ENCODE measurements around the gene PML.

Gene PML

GRCh38 chr15:73965758-73966113 is 28.8 kb upstream of the PML start:
- H3F3A ChIP-seq (ENCODE audit: low read depth), result peaks cover 9% of the 10 kb centered on the region; the same call in 1 of the 2 replicates
- H3K9me2 ChIP-seq (replicated peaks; ENCODE audit: low read depth, low read length), result no peaks in the 10 kb centered on the region
- H3K36me3 ChIP-seq (ENCODE audit: insufficient read depth, low read length), result no peaks in the 10 kb centered on the region
- H3K79me2 ChIP-seq (ENCODE audit: insufficient read depth, low read length), result no peaks in the 10 kb centered on the region
- no peaks in the 10 kb centered on the region for H3K9me3 ChIP-seq (ENCODE audit: insufficient read depth, low read depth, low read length)
- peak overlapping the region; percentile 24 for H3K4me3 ChIP-seq (ENCODE audit: low read length, poor library complexity, severe bottlenecking)
- H3K4me2 ChIP-seq (ENCODE audit: low read depth, low read length, poor library complexity, severe bottlenecking), result peak overlapping the region; percentile 64
- H3K9ac ChIP-seq (ENCODE audit: low read depth, low read length, poor library complexity, severe bottlenecking), result peak overlapping the region; percentile 50
- no peaks in the 10 kb centered on the region for H3K27me3 ChIP-seq (ENCODE audit: insufficient read depth, low read length, poor library complexity, severe bottlenecking)
- TF ChIP-seq, protein P1, sequence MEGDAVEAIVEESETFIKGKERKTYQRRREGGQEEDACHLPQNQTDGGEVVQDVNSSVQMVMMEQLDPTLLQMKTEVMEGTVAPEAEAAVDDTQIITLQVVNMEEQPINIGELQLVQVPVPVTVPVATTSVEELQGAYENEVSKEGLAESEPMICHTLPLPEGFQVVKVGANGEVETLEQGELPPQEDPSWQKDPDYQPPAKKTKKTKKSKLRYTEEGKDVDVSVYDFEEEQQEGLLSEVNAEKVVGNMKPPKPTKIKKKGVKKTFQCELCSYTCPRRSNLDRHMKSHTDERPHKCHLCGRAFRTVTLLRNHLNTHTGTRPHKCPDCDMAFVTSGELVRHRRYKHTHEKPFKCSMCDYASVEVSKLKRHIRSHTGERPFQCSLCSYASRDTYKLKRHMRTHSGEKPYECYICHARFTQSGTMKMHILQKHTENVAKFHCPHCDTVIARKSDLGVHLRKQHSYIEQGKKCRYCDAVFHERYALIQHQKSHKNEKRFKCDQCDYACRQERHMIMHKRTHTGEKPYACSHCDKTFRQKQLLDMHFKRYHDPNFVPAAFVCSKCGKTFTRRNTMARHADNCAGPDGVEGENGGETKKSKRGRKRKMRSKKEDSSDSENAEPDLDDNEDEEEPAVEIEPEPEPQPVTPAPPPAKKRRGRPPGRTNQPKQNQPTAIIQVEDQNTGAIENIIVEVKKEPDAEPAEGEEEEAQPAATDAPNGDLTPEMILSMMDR (conservative IDR thresholded peaks at IDR 0.05; ENCODE audit: low read length), result no peak
- no peaks in the 10 kb centered on the region for H4K20me1 ChIP-seq (ENCODE audit: insufficient read depth, low read length, poor library complexity, severe bottlenecking)
- H2AFZ ChIP-seq (ENCODE audit: low read length), result peak overlapping the region; percentile 85
- peaks cover 28% of the 10 kb centered on the region for H3K4me1 ChIP-seq (ENCODE audit: insufficient read depth, low read length, poor library complexity, severe bottlenecking)

DNA sequence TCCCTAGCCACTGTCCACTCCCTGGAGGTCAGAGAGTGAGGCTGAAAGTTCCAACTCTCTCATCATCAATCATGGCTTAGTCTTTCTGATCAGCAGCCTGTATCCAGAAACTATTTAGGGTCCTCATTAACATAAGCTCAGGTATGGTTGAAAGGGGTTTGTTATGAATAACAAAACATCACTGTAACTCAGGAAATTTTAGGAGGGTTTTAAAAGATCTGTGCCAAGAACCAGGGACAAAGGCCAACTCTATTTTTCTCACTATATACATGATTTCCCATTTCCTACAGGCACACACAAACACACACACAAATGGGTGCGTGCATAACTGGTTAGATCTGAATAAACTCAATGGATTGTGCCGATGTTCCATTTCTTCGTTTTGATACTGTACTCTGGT is 26.1 kb upstream of the PML start:
- Histone ChIP-seq H3K4me1 (ENCODE audit: insufficient read depth, low read length, poor library complexity, severe bottlenecking) (peaks cover 32% of the 10 kb centered on the region), H3K9ac (ENCODE audit: low read depth, low read length, poor library complexity, severe bottlenecking) (no peak overlapping the region), H4K20me1 (ENCODE audit: insufficient read depth, low read length, poor library complexity, severe bottlenecking) (no peaks in the 10 kb centered on the region), H3F3A (ENCODE audit: low read depth) (peaks cover 9% of the 10 kb centered on the region; the same call in 1 of the 2 replicates), H3K4me3 (ENCODE audit: low read length, poor library complexity, severe bottlenecking) (no peak overlapping the region), H3K79me2 (ENCODE audit: insufficient read depth, low read length) (no peaks in the 10 kb centered on the region), H3K4me2 (ENCODE audit: low read depth, low read length, poor library complexity, severe bottlenecking) (no peak overlapping the region), H2AFZ (ENCODE audit: low read length) (no peak overlapping the region), H3K9me2 (replicated peaks; ENCODE audit: low read depth, low read length) (no peaks in the 10 kb centered on the region), H3K9me3 (ENCODE audit: insufficient read depth, low read depth, low read length) (no peaks in the 10 kb centered on the region), H3K27me3 (ENCODE audit: insufficient read depth, low read length, poor library complexity, severe bottlenecking) (no peaks in the 10 kb centered on the region), H3K36me3 (ENCODE audit: insufficient read depth, low read length) (no peaks in the 10 kb centered on the region)
- TF ChIP-seq, protein P1 (conservative IDR thresholded peaks at IDR 0.05; ENCODE audit: low read length), result no peak
- TF ChIP-seq EZH2phosphoT487 (IDR thresholded peaks at IDR 0.05; ENCODE audit: borderline replicate concordance), result no peak

GRCh38 chr15:73969151-73969759 is 25.3 kb upstream of the PML start:
- Histone ChIP-seq H4K20me1 (ENCODE audit: insufficient read depth, low read length, poor library complexity, severe bottlenecking) (no peaks in the 10 kb centered on the region), H3K4me2 (ENCODE audit: low read depth, low read length, poor library complexity, severe bottlenecking) (no peak overlapping the region), H3K79me2 (ENCODE audit: insufficient read depth, low read length) (no peaks in the 10 kb centered on the region), H3K9me2 (replicated peaks; ENCODE audit: low read depth, low read length) (no peaks in the 10 kb centered on the region), H3K4me1 (ENCODE audit: insufficient read depth, low read length, poor library complexity, severe bottlenecking) (peaks cover 32% of the 10 kb centered on the region), H3F3A (ENCODE audit: low read depth) (peaks cover 9% of the 10 kb centered on the region; the same call in 1 of the 2 replicates), H3K4me3 (ENCODE audit: low read length, poor library complexity, severe bottlenecking) (no peak overlapping the region), H2AFZ (ENCODE audit: low read length) (peak overlapping the region; percentile 52; the same call in 1 of the 2 replicates), H3K9me3 (ENCODE audit: insufficient read depth, low read depth, low read length) (no peaks in the 10 kb centered on the region), H3K27me3 (ENCODE audit: insufficient read depth, low read length, poor library complexity, severe bottlenecking) (no peaks in the 10 kb centered on the region), H3K9ac (ENCODE audit: low read depth, low read length, poor library complexity, severe bottlenecking) (peak overlapping the region; percentile 10), H3K36me3 (ENCODE audit: insufficient read depth, low read length) (no peaks in the 10 kb centered on the region)
- TF ChIP-seq, protein P1 (conservative IDR thresholded peaks at IDR 0.05; ENCODE audit: low read length), result no peak
- TF ChIP-seq EZH2phosphoT487 (IDR thresholded peaks at IDR 0.05; ENCODE audit: borderline replicate concordance), result no peak

Measured in Loucy (cell line).